ENCODE data around the gene MYOZ3.
A peak's percentile ranks its signal among the peaks of the same experiment; 100 is the strongest.

MYOZ3 gene

DNA sequence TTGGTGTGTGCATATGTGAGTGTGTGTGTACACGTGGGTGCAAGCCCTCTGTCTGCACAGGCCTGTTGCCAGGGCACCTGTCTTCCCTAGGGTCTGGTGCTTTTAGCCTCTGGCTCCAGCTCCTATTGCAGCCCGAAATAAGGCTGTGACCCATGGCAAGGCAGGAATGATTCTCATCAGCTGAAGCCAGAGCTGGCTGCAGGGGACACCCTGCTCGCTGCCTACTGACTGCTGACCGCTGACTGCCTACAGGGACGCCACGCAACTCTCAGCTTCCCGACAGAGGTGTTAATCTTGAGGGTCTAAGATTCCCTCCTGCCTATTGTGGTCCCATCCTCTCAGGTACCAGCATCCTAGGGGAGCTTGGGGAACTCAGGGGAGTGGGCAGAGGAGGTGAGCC, at the start of gene MYOZ3:
Gene MYOZ3, plus strand, starts transcription at position 166 of the 400 bp plus-strand sequence. CDS start 1,691 bp downstream, outside the sequence.
- no peak for DNase-seq (ENCODE audit: low read depth in 2 of 2)

DNA sequence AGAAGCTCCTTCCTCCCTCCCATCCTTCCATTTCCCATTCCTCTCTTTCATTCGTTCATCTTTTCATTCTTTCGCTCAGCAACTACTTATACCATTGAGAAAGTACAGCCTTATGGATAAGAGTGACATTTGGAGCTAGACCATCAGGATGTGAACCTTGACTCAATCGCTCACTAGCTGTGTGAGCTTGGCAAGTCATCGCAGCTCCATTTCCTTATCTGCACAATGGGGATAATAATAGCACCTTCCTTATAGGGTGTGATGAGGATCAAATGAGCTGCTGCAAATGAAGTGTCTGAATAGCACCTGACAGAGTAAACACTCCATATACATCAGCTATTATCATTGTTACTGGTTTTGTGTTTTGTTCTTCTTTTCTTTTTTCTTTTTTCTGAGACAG, 48.6 kb upstream of the MYOZ3 start:
- DNase-seq (ENCODE audit: low read depth in 2 of 2), result no peak

DNA sequence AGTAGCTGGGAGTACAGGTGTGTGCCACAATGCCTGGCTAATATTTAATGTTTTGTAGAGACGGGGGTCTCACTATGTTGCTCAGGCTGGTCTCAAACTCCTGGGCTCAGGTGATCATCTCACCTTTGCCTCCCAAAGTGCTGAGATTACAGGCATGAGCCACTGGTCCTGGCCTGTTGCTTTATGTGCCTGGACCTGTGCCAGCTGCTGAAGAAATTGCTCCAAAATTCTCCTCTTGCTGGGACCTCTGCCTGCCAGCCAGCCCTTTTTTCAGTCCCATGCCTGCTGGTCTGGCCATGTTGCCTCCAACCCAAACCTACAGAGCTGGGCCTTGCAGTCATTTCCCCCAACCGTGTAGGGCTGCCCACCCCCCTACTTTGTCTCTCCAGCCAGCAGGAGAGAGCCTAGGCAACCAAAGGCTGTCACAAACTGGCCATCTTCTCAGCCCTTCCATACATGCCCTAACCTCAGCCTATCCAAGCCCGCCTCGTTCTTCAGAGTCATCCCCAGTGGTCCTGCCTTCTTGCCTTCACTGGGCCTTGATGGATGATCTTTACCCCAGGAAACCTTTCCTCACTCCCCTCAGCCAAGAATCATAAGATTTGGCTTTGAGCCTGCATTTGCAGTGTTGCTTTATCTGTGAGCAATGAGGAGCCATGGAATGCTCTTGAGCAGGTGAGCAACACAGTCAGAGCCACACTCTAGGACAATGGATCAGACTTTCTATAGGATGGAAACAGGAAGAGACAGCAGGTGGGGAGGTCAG, 48.0 kb upstream of the MYOZ3 start:
- DNase-seq (ENCODE audit: low read depth in 2 of 2), result no peak

DNA sequence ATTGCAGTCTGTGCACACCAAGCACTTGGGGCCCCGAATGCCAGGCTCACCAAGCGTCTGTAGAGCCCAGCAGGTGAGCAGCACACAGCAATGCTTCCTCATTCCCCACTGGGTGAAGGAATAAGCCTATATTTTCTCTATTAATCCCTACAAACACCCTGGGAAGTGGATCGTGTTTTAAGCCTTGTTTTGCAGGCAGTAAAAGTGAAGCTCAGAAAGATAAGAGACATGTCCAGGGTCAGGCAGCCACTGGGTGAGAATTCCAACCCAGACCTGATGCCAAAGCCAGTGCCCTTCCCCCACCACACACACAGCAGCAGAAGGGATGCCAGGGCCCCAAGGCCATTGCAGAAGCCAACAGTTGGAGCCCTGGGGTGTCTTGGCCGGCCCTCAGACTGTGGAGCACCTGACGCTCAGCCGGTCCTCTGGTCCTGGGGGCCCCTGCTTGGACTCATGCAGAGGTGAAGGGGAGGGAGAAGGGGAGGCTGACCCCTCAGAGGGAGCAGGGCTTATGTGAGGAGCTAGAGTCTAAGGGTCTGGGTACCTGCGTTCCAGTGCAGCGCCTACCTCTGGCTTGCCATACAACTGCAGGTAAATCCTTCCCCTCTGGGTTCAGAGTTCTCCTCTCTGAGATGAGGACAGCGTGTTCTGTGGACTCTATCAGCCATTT, 46.9 kb upstream of the MYOZ3 start:
- no peak for DNase-seq (ENCODE audit: low read depth in 2 of 2)

DNA sequence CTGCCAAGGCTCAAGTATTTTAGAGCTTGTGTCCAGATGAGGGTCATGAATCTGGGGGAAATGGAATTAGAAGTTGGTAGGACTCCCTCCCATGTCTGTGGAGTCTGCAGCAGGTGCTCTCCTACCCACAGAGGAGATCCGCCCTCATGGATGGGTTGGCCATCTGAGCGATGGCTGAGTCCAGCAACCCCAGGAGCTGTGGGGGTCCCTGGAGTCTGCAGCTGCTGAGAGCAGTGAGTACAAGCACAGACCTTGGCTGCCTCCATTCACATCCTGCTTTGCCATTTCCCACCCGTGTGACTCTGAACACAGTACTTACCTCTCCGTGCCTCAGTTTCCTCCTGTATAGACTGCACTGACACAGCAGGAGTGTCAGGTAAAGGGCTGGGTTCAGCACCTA, 46.4 kb upstream of the MYOZ3 start:
- no peak for DNase-seq (ENCODE audit: low read depth in 2 of 2)

- no peak for DNase-seq (ENCODE audit: low read depth in 2 of 2)
These were observed 45.8 kb upstream of the MYOZ3 start for GRCh38 chr5:150615141-150615699.

GRCh38 chr5:150616024-150616470, 45.0 kb upstream of the MYOZ3 start:
- DNase-seq (ENCODE audit: low read depth in 2 of 2), result no peak

GRCh38 chr5:150616506-150616905, 44.5 kb upstream of the MYOZ3 start:
- no peak for DNase-seq (ENCODE audit: low read depth in 2 of 2)

GRCh38 chr5:150618163-150618562, 42.9 kb upstream of the MYOZ3 start:
- DNase-seq (ENCODE audit: low read depth in 2 of 2), result no peak

- DNase-seq (ENCODE audit: low read depth in 2 of 2), result no peak
These were observed 42.3 kb upstream of the MYOZ3 start for GRCh38 chr5:150618588-150619281.

DNA sequence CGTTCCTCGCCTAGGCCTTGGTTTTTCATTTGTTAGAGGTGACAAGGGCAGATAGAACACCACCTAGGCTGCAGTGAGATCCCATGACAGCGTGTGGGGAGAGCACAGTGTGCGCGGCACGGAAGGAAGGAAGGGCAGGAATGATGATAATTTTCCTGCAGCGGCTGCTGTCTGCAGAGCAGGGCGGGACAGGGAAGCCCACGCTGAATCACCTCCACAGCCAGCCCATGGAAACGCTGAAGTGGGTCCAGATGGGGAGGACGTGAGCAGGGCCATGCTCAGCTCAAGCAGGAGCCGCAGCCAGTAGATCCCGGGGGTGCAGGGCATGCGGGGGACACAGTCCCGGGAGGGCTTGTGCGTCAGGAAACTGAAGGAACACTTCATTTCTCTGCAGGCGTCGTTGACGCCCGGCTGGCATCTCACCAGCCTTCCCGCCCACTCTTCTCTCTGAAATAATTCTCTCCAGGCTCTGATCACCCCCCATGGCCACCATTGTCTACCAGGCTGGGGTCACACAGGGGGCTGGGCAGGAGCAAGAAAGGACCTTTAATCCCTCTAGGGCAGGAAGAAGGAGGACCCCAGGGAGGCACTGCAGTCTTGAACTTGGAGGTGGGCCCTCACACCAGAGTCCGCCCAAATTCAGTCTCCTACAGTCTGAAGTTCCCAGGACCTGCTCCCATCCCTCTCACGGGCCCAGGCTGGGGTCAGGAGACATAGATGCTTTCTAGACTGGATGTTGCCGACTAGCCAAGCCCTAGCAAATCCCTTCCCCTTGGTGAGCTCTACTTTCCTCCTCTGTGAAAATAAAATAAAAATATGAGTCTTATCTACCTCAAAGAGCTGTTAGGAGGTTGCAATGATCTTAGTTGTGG, 41.5 kb upstream of the MYOZ3 start:
- no peak for DNase-seq (ENCODE audit: low read depth in 2 of 2)

GRCh38 chr5:150621301-150621700, 39.8 kb upstream of the MYOZ3 start:
- DNase-seq (ENCODE audit: low read depth in 2 of 2), result no peak

DNA sequence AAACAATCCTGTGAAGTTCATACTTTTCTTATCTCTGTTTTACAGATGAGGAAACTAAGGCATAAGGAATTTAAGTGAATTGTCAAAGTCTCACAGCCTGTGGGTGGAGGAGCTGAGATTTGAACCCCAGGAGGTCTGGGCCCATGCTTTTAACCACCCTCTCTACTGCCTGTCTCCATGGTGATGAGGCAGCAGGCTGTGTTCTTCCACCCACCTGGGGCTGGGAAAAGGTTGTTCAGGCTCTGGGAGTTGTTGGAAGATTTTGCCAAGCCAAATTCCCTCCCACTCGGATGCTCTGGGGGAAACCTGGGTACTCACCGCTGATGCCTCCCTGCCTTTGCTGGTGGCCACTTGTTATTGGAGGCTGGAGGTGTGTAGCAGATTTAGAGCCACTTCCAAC, 38.9 kb upstream of the MYOZ3 start:
- no peak for DNase-seq (ENCODE audit: low read depth in 2 of 2)

- no peak for DNase-seq (ENCODE audit: low read depth in 2 of 2)
These were observed 37.7 kb upstream of the MYOZ3 start for GRCh38 chr5:150623152-150623877.

DNA sequence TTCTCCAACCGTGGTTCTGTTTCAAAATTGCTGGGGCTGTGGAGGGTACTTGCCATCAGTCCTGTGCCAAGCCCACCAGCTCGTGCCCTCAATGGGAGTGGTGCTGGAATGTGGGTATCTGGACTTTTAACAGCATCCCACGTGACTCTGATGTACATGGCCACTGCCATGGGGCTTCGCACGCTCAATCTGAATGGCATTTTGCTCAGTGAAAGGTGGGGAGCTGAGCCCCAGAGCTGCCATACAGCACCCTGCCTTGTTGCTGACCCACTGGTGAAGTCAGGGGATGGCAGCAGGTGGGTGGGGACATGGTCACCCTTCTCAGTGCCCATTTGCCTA, 37.2 kb upstream of the MYOZ3 start:
- no peak for DNase-seq (ENCODE audit: low read depth in 2 of 2)

DNA sequence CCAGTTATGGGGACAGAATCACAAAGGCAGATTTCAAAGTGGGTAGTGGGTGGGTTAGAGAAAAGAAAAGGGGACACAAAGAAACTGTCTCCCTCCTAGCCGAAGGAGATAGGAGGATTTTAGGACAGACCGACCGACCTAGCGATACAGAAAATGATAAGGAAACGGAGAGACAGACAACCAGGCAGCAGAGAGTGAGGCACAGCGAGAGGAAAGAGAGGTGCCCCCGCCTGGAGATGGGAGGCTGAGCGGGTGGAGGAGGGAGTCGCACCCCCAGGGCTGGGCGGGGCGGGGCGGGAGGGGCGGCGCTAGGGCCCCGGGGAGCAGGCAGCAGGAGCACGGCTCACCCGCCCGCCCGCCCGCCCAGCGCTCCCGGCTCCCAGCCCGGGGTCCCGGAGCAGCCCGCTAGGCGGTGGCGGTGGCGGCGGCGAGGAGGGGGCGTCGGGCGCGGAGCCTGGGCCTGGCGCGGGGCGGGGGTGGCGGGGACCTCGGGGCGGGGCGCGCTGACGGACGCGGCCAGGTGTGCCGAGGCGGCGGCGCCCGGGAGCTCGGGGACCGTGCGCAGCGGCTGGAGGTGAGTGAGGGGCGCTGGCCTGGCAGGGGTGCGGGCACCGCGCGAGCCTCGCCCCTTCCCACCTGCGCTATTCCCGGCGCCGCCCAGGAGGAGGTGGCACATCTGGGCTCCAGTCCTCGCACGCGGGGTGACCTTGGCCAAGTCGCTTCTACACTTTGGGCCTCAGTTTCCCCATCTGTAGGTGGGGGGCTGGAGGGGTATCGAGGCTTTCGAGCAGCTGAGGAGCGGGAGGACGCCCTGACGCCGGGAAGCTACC, 36.5 kb upstream of the MYOZ3 start:
- DNase-seq (ENCODE audit: low read depth in 2 of 2), result peak; percentile 12 to 22

DNA sequence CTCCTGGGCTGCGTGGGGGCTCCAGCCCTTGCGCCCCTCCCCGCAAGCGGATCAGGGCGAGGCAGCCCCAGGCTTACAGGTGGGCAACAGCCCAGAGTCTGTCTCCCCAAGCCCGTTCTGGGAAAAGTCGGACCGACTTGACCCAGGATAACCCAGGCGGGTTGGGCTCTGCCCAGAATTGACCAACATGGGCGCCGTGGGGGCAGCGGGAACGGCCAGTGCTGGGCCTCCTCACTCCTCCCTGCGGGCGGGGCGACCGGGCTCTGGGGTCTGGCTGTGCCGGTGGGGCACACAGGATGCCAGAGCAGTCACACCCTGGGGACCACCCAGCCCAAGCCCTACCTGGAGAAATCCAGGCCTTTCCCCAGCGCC, 35.9 kb upstream of the MYOZ3 start:
- no peak for DNase-seq (ENCODE audit: low read depth in 2 of 2)

GRCh38 chr5:150625831-150626746, 35.0 kb upstream of the MYOZ3 start:
- DNase-seq (ENCODE audit: low read depth in 2 of 2), result no peak

GRCh38 chr5:150626853-150627276, 34.2 kb upstream of the MYOZ3 start:
- no peak for DNase-seq (ENCODE audit: low read depth in 2 of 2)

Data from stimulated activated CD4-positive, alpha-beta T cell treated with anti-CD3 and anti-CD28 coated beads, Interleukin-1b, Interleukin-23, amount 100 ng/mL, for 4 hours (primary cell).